ENCODE results near the gene WWOX.

Gene WWOX

DNA sequence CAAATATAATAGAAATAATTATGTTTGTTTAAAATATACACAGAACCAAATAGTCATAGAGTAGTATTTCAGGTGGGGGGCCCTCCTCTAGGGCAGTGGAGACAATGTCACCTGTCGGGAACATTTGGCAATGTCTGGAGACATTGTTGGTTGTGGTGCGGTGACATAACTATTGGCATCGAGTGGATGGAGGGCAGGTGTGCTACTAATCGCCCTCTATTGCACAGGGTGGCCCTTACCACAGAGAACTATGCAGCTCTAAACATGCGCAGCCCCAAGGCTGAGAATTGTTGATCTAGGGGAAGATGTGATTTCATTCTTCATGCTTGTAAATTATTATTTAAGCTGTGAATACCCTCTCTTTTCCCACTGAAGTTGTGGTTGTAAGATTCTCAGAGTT lies 594.0 kb downstream of the WWOX start:
- WGBS (ENCODE audit: extremely low coverage, insufficient coverage, low lambda C conversion rate), result no CpG with 5 or more reads among the region's 5 CpGs
- Histone ChIP-seq H4K8ac (ENCODE audit: low read depth, low read length) (no peak overlapping the region), H3K4me2 (ENCODE audit: low read length) (no peak overlapping the region), H3K4me1 (ENCODE audit: control insufficient read depth, low read depth, low read length) (no peaks in the 10 kb centered on the region), H3K4me3 (ENCODE audit: low read length) (no peak overlapping the region), H3K56ac (ENCODE audit: low read length) (no peak overlapping the region), H3K79me2 (ENCODE audit: control insufficient read depth, insufficient read depth, low read length) (no peaks in the 10 kb centered on the region), H3K27ac (ENCODE audit: low read depth, low read length) (no peak overlapping the region), H3K4ac (ENCODE audit: low read depth, low read length) (no peak overlapping the region), H3K23ac (ENCODE audit: low read length) (no peak overlapping the region), H3K79me1 (ENCODE audit: low read length) (no peaks in the 10 kb centered on the region), H3K36me3 (ENCODE audit: control insufficient read depth, insufficient read depth, low read length) (no peaks in the 10 kb centered on the region), H3K18ac (ENCODE audit: low read length) (no peak overlapping the region), H3K27me3 (ENCODE audit: insufficient read depth, low read length, poor library complexity) (no peaks in the 10 kb centered on the region), H2BK5ac (ENCODE audit: low read length) (no peak overlapping the region), H2AK5ac (ENCODE audit: low read length) (no peak overlapping the region), H4K5ac (ENCODE audit: low read length) (no peak overlapping the region), H2BK120ac (ENCODE audit: low read depth, low read length) (no peak overlapping the region), H3K9ac (ENCODE audit: low read length) (no peak overlapping the region), H2BK15ac (replicated peaks; ENCODE audit: low read depth) (no peak overlapping the region)
- DNase-seq, result no peak

DNA sequence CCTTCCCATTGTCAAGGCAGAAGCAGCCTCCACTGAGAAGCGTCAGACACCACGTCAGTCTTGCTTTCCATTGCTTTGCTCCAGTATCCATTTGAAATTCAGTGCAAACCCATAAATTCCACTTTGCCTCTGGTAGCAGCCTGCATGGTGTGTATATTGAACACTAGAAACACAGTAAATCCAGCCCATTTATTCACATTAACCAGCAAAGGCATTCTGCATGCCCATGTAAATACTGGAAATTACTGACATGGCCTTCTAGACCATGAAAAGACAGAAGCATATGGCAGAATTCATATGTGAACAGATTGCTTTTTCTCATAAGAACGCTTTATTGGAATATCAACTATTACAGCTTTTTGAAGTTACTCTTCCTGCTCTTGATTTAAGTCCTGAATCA lies 595.0 kb downstream of the WWOX start:
- Histone ChIP-seq H3K56ac (ENCODE audit: low read length) (no peak overlapping the region), H3K36me3 (ENCODE audit: control insufficient read depth, insufficient read depth, low read length) (no peaks in the 10 kb centered on the region), H3K4ac (ENCODE audit: low read depth, low read length) (no peak overlapping the region), H3K4me2 (ENCODE audit: low read length) (no peak overlapping the region), H2BK5ac (ENCODE audit: low read length) (no peak overlapping the region), H3K27me3 (ENCODE audit: insufficient read depth, low read length, poor library complexity) (no peaks in the 10 kb centered on the region), H2BK15ac (replicated peaks; ENCODE audit: low read depth) (no peak overlapping the region), H3K18ac (ENCODE audit: low read length) (no peak overlapping the region), H3K79me1 (ENCODE audit: low read length) (no peaks in the 10 kb centered on the region), H3K9ac (ENCODE audit: low read length) (no peak overlapping the region), H3K79me2 (ENCODE audit: control insufficient read depth, insufficient read depth, low read length) (no peaks in the 10 kb centered on the region), H2BK120ac (ENCODE audit: low read depth, low read length) (no peak overlapping the region), H4K5ac (ENCODE audit: low read length) (no peak overlapping the region), H3K4me3 (ENCODE audit: low read length) (no peak overlapping the region), H3K27ac (ENCODE audit: low read depth, low read length) (no peak overlapping the region), H2AK5ac (ENCODE audit: low read length) (no peak overlapping the region), H3K23ac (ENCODE audit: low read length) (no peak overlapping the region), H4K8ac (ENCODE audit: low read depth, low read length) (no peak overlapping the region), H3K4me1 (ENCODE audit: control insufficient read depth, low read depth, low read length) (no peaks in the 10 kb centered on the region)
- DNase-seq, result no peak
- WGBS (ENCODE audit: extremely low coverage, insufficient coverage, low lambda C conversion rate), result no CpG with 5 or more reads among the region's 3 CpGs

DNA sequence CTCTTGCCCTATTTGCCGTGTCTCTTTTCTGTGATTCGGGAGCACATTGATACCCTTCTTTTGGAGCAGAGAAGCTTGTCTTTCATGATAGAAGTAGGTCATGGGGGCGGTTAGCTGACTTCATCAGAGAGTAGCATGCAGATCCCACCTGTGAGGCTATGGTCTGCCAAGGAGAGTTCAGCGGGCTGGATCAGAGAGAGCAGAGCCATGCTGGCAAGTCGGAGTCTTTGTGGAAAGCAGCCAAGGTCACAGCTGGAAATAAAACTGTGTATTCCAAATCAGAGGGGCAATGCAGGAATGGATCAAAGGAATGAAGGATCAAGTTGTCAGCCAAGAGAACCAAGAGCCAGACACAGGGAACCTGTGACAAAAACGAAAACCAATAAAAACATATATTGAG lies 595.9 kb downstream of the WWOX start:
- no peak overlapping the region for H2AK5ac ChIP-seq (ENCODE audit: low read length)
- H3K4me3 ChIP-seq (ENCODE audit: low read length), result no peak overlapping the region
- H3K4me2 ChIP-seq (ENCODE audit: low read length), result no peak overlapping the region
- H3K4ac ChIP-seq (ENCODE audit: low read depth, low read length), result no peak overlapping the region
- H3K56ac ChIP-seq (ENCODE audit: low read length), result no peak overlapping the region
- no peak overlapping the region for H2BK120ac ChIP-seq (ENCODE audit: low read depth, low read length)
- no peak overlapping the region for H3K9ac ChIP-seq (ENCODE audit: low read length)
- DNase-seq, result no peak
- H3K18ac ChIP-seq (ENCODE audit: low read length), result no peak overlapping the region
- no peak overlapping the region for H3K27ac ChIP-seq (ENCODE audit: low read depth, low read length)
- no peak overlapping the region for H4K5ac ChIP-seq (ENCODE audit: low read length)
- H3K27me3 ChIP-seq (ENCODE audit: insufficient read depth, low read length, poor library complexity), result no peaks in the 10 kb centered on the region
- H2BK15ac ChIP-seq (replicated peaks; ENCODE audit: low read depth), result no peak overlapping the region
- no peaks in the 10 kb centered on the region for H3K4me1 ChIP-seq (ENCODE audit: control insufficient read depth, low read depth, low read length)
- no peak overlapping the region for H3K23ac ChIP-seq (ENCODE audit: low read length)
- H3K79me2 ChIP-seq (ENCODE audit: control insufficient read depth, insufficient read depth, low read length), result no peaks in the 10 kb centered on the region
- H2BK5ac ChIP-seq (ENCODE audit: low read length), result no peak overlapping the region
- H4K8ac ChIP-seq (ENCODE audit: low read depth, low read length), result no peak overlapping the region
- H3K36me3 ChIP-seq (ENCODE audit: control insufficient read depth, insufficient read depth, low read length), result no peaks in the 10 kb centered on the region
- no peaks in the 10 kb centered on the region for H3K79me1 ChIP-seq (ENCODE audit: low read length)
- no CpG with 5 or more reads among the region's 6 CpGs for WGBS (ENCODE audit: extremely low coverage, insufficient coverage, low lambda C conversion rate)

DNA sequence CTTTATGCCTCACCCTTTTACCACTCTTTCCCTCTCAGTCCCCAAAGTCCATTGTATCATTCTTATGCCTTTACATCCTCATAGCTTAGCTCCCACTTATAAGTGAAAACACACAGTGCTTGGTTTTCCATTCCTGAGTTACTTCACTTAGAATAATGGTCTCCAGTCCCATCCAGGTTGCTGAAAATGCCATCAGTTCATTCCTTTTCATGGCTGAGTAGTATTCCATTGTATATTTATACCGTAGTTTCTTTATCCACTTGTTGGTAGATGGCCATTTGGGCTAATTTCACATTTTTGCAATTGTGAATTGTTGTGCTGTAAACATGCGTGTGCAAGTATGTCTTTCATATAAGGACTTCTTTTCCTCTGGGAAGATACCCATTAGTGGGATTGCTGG lies 597.3 kb downstream of the WWOX start:
- H2BK120ac ChIP-seq (ENCODE audit: low read depth, low read length), result no peak overlapping the region

DNA sequence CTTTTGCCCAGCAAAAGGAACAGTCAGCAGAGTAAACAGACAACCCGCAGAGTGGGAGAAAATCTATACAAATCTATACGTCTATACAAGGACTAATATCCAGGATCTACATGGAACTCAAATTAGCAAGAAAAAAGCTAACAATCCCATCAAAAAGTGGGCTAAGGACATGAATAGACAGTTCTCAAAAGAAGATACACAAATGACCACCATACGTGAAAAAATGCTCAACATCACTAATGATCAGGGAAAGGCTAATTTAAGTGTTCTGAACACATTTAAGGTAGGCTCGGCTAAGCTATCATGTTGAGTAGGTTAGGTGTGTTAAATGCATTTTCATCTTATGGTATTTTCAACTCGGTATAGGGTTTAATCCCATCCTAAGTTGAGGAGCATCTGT lies 598.0 kb downstream of the WWOX start:
- Histone ChIP-seq H3K4me2 (ENCODE audit: low read length) (no peak overlapping the region), H2BK5ac (ENCODE audit: low read length) (no peak overlapping the region), H3K79me2 (ENCODE audit: control insufficient read depth, insufficient read depth, low read length) (no peaks in the 10 kb centered on the region), H2AK5ac (ENCODE audit: low read length) (no peak overlapping the region), H3K36me3 (ENCODE audit: control insufficient read depth, insufficient read depth, low read length) (no peaks in the 10 kb centered on the region), H3K23ac (ENCODE audit: low read length) (no peak overlapping the region), H3K18ac (ENCODE audit: low read length) (no peak overlapping the region), H3K9ac (ENCODE audit: low read length) (no peak overlapping the region), H4K5ac (ENCODE audit: low read length) (no peak overlapping the region), H3K4me3 (ENCODE audit: low read length) (no peak overlapping the region), H3K4me1 (ENCODE audit: control insufficient read depth, low read depth, low read length) (no peaks in the 10 kb centered on the region), H4K8ac (ENCODE audit: low read depth, low read length) (no peak overlapping the region), H3K27me3 (ENCODE audit: insufficient read depth, low read length, poor library complexity) (no peaks in the 10 kb centered on the region), H3K79me1 (ENCODE audit: low read length) (no peaks in the 10 kb centered on the region), H3K4ac (ENCODE audit: low read depth, low read length) (no peak overlapping the region), H2BK15ac (replicated peaks; ENCODE audit: low read depth) (no peak overlapping the region), H3K56ac (ENCODE audit: low read length) (no peak overlapping the region), H3K27ac (ENCODE audit: low read depth, low read length) (no peak overlapping the region), H2BK120ac (ENCODE audit: low read depth, low read length) (no peak overlapping the region)
- WGBS (ENCODE audit: extremely low coverage, insufficient coverage, low lambda C conversion rate), result no CpG with 5 or more reads among the region's 5 CpGs
- no peak for DNase-seq

More for the DNA sequence above, 597.3 kb downstream of the WWOX start:
- H3K56ac ChIP-seq (ENCODE audit: low read length), result no peak overlapping the region
- DNase-seq, result no peak
- H4K5ac ChIP-seq (ENCODE audit: low read length), result no peak overlapping the region
- H3K4me2 ChIP-seq (ENCODE audit: low read length), result no peak overlapping the region
- H3K27me3 ChIP-seq (ENCODE audit: insufficient read depth, low read length, poor library complexity), result no peaks in the 10 kb centered on the region
- no peak overlapping the region for H2BK15ac ChIP-seq (replicated peaks; ENCODE audit: low read depth)
- H3K27ac ChIP-seq (ENCODE audit: low read depth, low read length), result no peak overlapping the region
- H3K4ac ChIP-seq (ENCODE audit: low read depth, low read length), result no peak overlapping the region
- H3K79me1 ChIP-seq (ENCODE audit: low read length), result no peaks in the 10 kb centered on the region
- H2BK5ac ChIP-seq (ENCODE audit: low read length), result no peak overlapping the region
- H2AK5ac ChIP-seq (ENCODE audit: low read length), result no peak overlapping the region
- H3K4me1 ChIP-seq (ENCODE audit: control insufficient read depth, low read depth, low read length), result no peaks in the 10 kb centered on the region
- H4K8ac ChIP-seq (ENCODE audit: low read depth, low read length), result no peak overlapping the region
- no CpG with 5 or more reads among the region's 2 CpGs for WGBS (ENCODE audit: extremely low coverage, insufficient coverage, low lambda C conversion rate)
- no peak overlapping the region for H3K4me3 ChIP-seq (ENCODE audit: low read length)
- H3K36me3 ChIP-seq (ENCODE audit: control insufficient read depth, insufficient read depth, low read length), result no peaks in the 10 kb centered on the region
- H3K79me2 ChIP-seq (ENCODE audit: control insufficient read depth, insufficient read depth, low read length), result no peaks in the 10 kb centered on the region
- no peak overlapping the region for H3K18ac ChIP-seq (ENCODE audit: low read length)
- no peak overlapping the region for H3K23ac ChIP-seq (ENCODE audit: low read length)
- no peak overlapping the region for H3K9ac ChIP-seq (ENCODE audit: low read length)

DNA sequence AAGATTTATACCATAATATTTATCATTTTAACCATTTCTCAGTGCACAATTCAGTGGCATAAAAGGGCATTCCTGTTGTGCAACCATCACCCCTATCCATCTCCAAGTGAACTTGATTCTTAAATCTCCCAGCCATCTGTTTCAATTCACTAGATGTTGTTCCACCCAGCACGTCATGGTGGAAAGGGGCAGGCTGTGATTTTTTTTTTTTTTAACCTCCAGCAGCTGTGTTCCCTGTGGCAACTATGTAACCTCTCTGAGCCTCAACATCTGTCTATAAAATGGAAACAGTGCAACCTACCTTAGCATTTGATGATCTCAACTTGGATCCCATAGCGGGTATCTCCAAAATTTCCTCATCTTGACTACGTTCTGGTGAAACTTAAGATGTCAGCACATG lies 604.5 kb downstream of the WWOX start:
- no peak overlapping the region for H4K5ac ChIP-seq (ENCODE audit: low read length)
- no peak overlapping the region for H2AK5ac ChIP-seq (ENCODE audit: low read length)
- H2BK15ac ChIP-seq (replicated peaks; ENCODE audit: low read depth), result no peak overlapping the region
- H3K18ac ChIP-seq (ENCODE audit: low read length), result no peak overlapping the region
- H2BK120ac ChIP-seq (ENCODE audit: low read depth, low read length), result no peak overlapping the region
- no peaks in the 10 kb centered on the region for H3K79me1 ChIP-seq (ENCODE audit: low read length)
- WGBS (ENCODE audit: extremely low coverage, insufficient coverage, low lambda C conversion rate), result no CpG with 5 or more reads among the region's 3 CpGs
- DNase-seq, result no peak
- no peak overlapping the region for H3K23ac ChIP-seq (ENCODE audit: low read length)
- H2BK5ac ChIP-seq (ENCODE audit: low read length), result no peak overlapping the region
- no peak overlapping the region for H3K56ac ChIP-seq (ENCODE audit: low read length)
- no peaks in the 10 kb centered on the region for H3K79me2 ChIP-seq (ENCODE audit: control insufficient read depth, insufficient read depth, low read length)
- H3K9ac ChIP-seq (ENCODE audit: low read length), result no peak overlapping the region
- H3K4me3 ChIP-seq (ENCODE audit: low read length), result no peak overlapping the region
- peaks cover 5% of the 10 kb centered on the region for H3K4me1 ChIP-seq (ENCODE audit: control insufficient read depth, low read depth, low read length)
- no peaks in the 10 kb centered on the region for H3K36me3 ChIP-seq (ENCODE audit: control insufficient read depth, insufficient read depth, low read length)
- no peak overlapping the region for H3K4me2 ChIP-seq (ENCODE audit: low read length)
- H3K27me3 ChIP-seq (ENCODE audit: insufficient read depth, low read length, poor library complexity), result no peaks in the 10 kb centered on the region
- no peak overlapping the region for H3K27ac ChIP-seq (ENCODE audit: low read depth, low read length)
- peak overlapping the region; percentile 40 for H4K8ac ChIP-seq (ENCODE audit: low read depth, low read length)
- no peak overlapping the region for H3K4ac ChIP-seq (ENCODE audit: low read depth, low read length)

Data from mesendoderm (in vitro differentiated cells).